Right ventricle myocardium superior (tissue), 1 donor: ENCODE measurements around the gene CLCNKA. TPM values are rescaled to one million over a fixed set of nuclear protein-coding genes. Genes with fewer than 3 reads are reported as not detected.
A peak's percentile ranks its signal among the peaks of the same experiment; 100 is the strongest.

ENCODE experiments used
- ATAC-seq: fragments of 200-7000 bp; cut with Tn5 transposase; one replicate; pipeline ENCODE4 v1.9.1; 2020; ENCODE audit warnings: mild to moderate bottlenecking; ENCODE audit not compliant: poor library complexity
- DNase-seq: peaks from one replicate; pipeline ENCODE4 v3.0.0-alpha.2; 2020
- intact Hi-C: fragments of 100-400 bp; cut with DNase I; formaldehyde crosslinking; loops from one replicate; pipeline ENCODE4 v1.11.2; 2022
- total RNA-seq: library from RNA; stranded (reverse); fragmentation: NEBNext Ultra II Directional; extraction: Animal tissue kit (Norgen Biotek cat#: 25700); gene quantifications from one replicate; pipeline ENCODE4 v1.2.1, GENCODE V29; 2021
- donor health status: DM: no; HTN: yes; CAD: no; lungs with severe emphysema.

CLCNKA gene
- total RNA-seq, 1 donor from 2014 or later, result 0.35 TPM

DNA sequence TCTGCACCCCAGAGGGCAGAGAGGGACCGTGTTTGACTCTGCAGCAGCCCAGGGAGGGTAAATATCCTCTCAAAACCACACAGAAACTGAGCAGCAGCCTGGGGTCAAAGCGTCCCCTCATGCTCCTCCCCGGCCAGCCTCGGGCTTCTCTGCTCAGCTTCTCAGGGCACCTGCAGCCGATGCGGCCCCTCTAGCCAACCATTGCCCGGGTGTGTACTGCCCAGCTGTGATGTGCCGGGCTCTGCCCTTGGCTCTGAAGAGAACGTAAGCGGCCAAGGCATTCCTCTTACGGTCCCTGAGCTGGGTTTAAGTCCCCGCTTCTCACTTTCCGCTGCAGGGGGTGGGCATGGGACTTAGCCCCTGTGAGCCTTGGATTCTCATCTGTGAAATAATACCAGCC lies 46.1 kb downstream of the CLCNKA start:
- DNase-seq (no peak), ATAC-seq (peak; percentile 2)
- intact Hi-C loops, result no loop called here

DNA sequence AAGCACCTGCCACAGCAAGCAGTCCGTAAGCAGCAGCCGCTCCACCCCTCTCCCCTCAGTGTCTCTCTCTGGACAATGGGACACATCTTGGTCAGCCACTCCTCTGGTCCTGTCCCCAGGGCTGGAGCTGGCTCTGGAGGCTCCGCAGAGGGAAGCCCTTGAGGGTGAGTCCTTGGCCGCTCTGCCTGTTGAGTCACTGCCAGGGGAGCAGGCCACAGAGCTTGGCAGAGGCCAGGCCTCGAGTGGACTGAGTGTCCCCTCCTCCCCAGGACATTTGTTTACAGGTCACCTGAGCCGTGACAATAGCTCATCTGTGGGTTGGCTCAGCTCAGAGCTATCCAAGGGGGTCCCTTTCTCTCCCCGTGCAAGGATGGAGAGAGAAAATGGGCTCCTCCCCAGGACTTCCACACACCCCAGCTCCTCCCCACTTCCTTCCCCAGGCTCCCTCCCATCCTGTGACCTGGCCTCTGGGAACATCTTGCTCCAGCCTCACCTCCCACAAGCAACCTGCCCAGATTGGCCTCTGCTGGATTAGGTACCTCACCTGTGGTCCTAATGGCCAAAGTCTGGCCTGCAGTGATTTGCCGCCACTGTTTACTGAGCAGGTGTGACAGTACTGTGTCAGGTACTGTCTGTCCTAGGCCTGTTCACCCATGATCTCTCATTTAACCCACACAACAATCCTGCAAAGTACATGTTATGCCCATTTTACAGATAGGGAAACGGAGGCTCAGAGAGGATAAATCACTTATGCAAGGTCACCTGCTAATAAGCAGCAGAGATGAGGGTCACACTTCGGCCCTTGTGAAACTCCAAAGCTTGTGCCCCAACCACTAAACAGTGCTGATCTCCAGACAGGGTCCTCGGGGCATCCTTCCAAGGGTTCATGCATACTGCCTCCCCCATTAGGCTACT lies 46.8 kb downstream of the CLCNKA start:
- ATAC-seq, result peak; percentile 81
- DNase-seq, result peak; percentile 78
- intact Hi-C loops, result no loop called here

DNA sequence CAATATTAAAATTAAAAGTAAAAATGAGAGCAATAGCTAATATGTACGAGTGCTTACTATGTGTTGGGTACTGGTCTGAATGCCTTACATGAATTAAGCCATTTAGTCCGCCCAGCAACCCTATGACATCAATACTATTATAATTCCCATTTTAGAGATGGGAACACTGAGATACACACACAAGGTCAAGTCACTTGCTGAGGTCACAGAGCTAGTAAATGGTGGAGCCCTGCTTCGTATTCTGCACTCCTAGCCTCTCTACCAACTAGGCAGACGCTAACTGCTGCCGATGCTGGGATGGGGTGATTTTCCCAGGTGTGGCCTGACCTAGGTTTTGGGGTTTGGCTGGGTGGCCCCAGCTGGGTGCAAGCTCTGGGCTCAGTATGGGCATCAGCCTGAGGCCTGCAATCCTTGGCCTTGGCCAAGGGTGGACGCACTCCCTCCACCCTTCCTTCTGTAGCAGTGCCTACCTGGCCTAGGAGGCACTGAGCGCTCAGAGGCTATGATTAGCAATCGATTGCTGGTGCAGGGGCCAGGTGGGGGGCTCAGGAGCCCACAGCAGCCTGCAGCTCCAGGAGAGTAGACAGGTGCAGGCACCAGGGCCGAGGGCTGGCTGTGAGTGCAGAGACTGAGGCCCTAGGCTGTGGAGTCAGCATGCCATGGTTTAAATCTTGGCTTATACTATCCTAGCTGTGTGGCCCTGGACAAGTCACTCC lies 49.0 kb downstream of the CLCNKA start:
- intact Hi-C loops, result loop anchor here (5.0 kb wide), 1 partner anchor 292 kb away; no protein-coding TSS in a partner anchor
- no peak for DNase-seq
- ATAC-seq, result no peak

DNA sequence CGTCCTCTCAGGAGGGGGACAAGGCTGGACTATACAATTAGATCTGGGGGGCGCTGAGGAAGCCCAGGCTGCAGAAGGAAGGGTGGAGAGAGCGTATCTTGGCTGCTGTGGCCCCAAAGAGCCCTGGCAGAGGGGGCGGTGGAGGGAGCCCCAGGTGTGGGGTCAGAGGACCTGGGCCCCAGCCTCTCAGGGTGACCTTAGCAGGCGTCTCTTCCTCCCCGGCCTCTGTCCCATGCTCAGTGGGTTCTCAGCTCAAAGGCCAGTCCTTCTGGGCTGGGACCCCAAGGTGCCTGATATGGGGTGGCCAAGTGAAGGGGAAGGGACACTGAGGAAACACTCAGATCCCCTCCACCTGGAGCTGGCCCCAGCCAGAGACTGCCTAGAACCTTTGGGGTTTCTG lies 49.8 kb downstream of the CLCNKA start:
- no peak for ATAC-seq
- intact Hi-C loops, result loop anchor here (5.0 kb wide), 1 partner anchor 291 kb away; no protein-coding TSS in a partner anchor
- no peak for DNase-seq

DNA sequence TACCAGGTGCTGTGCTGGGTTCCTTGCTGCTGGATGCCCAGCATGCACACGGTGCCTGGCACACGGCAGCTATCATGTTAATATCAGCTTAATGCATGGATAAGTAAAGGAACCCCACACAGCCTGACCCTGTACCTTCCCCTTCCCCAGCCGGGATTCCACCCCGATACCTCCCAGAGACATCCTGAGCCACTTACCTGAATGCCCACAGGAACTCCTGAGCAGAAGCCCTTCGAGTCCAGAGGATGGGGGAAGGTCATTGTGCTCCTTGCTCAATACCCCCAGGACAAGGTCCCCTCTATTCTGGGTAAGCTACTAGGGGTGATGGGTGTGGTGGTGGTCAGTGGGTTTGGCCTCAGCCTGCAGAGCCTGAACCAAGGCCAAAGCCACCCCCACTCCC lies 50.3 kb downstream of the CLCNKA start:
- DNase-seq (no peak), ATAC-seq (no peak)
- intact Hi-C loops, result loop anchor here (5.0 kb wide), 1 partner anchor 290 kb away; no protein-coding TSS in a partner anchor

DNA sequence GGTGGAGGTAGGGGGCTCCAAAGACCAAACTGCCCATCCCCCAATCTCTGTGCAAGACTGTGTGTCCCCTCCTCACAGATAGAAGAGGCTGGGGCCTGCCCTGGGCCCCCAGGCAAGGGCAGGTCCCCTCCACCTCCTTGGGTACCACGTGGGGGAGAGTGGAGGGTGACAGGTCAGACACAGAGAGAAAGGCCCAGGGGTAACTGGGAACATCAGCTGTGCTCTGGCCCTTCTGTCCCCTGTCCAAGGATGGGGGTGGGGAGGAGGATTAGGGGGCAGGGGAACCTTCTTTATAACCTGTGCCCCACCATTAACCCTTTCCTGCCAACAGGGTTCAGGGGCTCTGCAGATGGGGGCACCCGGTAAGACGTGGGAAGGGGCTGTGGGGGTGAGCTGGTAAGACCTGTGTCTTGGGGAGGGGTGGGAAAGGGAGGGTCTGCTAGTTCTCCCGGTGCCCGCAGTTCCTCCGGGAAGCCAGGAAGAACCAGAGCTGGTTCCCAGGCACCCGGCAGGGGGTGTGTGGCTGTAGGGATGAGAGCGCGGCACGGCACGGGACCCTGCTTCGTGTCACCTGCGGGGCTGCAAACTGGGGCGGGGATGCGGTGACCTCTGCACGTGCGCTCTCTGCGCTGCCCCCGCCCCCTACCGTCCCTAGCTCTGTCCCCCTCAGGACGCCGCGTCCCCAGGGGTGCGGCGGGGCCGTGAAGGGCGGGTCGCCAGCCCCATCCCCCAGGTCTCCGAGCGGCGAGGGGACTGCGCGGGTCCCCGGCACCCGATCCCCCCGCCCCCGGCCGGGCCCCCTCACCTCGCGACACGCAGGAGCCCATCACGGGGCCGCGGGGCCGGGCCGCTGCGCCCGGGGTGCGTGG lies 51.0 kb downstream of the CLCNKA start:
- ATAC-seq (no peak), DNase-seq (no peak)
- intact Hi-C loops, result loop anchor here (5.0 kb wide), 1 partner anchor 289 kb away; no protein-coding TSS in a partner anchor

DNA sequence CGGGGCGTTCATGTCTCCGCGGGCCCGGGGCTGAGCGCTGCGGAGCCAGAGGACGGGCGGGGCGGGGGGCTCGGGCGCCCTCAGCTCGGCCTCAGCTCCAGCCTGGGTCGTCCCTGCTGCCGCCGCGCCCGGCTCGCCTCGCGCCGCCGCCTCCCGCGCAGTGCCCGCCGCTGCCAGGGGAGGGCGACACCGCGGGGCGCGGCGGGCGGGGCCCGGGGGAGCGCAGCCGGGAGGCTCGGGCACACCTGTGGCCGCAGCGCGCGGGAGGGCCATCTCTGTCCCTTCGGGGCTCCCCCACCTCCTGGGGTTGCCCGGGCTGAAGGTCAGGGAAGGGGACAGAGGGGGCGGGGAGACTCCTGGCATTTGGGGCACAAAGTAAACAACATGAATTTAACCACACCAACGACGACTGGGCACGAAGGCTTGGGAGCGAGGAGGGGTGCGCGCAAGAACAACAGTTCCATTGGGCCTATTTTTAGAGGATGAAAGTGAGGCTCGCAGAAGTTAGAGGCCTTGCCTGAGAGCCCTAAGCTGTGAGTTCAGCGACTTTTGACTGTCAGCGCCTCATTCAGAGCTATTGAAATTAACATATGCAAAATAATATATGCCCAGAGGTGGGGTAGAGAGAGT lies 51.8 kb downstream of the CLCNKA start, which contains the start of gene FAM131C:
Gene FAM131C, minus strand, starts transcription at position 162 of the 630 bp plus-strand sequence. CDS start 209 bp downstream, outside the sequence.
- intact Hi-C loops, result loop anchor here (5.0 kb wide), 1 partner anchor 289 kb away; no protein-coding TSS in a partner anchor
- DNase-seq, result no peak
- peak; percentile 28 for ATAC-seq

DNA sequence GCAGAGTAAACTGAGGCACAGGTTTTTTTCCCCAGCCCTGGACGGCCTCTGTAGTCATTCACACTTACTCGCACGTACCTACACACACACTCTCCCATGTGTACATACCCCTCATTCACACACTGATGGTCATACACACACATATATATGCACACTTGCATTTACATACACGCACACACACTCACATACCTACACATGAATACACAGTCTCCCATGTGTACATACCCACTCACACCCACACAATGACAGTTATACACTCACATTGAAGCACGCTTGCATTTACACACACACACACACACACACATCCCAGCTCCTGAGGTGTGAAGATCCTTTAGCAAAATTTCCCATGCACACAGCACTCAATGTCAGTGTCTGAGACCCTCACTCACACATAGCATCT lies 52.4 kb downstream of the CLCNKA start:
- no peak for DNase-seq
- ATAC-seq, result no peak
- intact Hi-C loops, result loop anchor here (5.0 kb wide), 1 partner anchor 288 kb away; no protein-coding TSS in a partner anchor

DNA sequence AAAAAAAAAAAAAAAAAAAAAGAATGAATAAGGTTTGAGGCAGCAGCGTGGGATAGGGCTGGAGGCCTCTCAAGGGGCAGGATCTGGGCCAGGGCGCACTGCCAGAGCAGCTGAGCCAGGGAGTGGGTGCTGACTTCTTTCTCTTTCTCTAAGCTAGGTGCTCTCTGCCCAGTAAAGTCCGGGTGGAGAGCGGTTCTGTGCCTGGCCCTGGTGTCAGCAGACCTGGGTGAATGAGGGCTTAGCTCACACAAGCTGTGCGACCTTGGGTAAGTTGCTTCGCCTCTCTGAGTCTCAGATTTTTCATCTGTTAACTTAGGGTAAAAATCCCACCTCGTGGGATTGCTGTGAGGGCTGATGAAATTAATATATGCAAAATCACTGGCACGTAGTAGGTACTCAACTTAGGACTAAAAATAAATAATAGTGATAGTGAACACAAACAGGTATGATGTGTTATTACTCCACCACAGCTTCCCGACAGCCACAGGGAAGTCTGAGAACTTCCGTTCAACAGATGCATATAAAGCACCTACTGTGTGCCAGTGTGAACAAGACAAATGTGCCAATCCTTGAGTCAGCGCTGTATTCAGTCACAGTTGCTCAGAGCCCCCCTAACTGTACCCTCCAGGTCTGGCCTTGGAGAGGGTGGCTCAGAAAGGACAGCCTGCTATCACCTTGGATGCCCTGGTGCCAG lies 53.6 kb downstream of the CLCNKA start:
- intact Hi-C loops, result no loop called here
- DNase-seq (peak; percentile 66), ATAC-seq (peak; percentile 47)

DNA sequence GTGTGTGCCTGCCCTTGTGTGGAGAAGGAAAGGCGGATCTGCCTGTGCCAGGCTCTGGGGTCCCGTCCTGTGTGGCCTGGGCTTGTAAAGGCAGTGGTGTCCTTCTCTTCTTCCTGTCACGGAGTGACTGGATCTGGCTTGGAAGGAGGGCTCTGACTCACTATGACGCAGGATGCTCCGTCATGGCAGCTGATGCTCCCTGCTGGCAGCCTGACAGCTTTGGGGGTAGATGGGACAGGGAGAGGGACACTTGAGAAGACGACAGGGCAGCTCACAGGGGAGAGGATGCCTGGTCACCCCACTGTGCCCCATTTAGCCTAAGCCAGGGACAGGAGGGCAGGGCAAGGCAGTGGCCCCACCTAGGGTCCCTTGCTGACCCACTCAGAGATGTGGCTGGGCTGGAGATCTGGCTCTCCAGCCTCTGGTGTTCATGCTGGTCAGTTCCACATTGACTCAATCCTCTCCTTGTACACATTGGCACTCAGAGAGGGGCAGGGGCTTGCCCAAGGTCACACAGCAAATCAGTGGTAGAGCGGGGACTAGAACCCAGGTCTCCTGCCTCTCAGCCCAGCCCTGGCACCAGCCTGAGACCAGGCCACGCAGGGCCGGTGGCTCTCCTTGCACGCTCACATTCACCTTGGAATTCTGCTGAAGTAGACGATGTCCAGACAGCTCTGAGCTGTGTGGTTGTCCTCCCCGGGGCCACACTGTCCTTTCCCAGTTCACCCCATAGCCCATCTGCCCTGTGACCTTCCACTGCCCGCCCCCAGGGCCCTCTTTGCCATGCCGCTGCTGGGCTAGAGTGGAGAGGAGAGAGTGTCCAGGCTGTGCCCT lies 54.4 kb downstream of the CLCNKA start:
- ATAC-seq, result no peak
- intact Hi-C loops, result no loop called here
- DNase-seq, result no peak

DNA sequence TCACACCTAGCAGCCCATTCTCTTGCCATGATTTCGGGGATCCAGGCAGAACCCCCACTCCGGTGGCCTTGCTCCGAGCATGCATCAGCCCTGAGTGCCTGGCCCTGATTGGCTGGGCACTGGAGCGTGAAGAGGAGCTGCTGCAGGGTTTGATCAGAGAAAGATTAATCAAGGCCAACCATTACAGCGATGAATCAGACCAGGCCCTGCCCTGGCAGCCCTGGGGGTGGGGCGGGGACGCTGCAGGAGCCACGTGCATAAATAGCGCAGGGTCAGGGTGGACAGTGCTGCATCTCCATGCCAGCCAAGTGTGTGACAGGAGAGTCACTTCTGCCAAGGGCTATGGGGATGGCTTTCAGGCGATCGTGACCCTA lies 55.0 kb downstream of the CLCNKA start:
- DNase-seq (no peak), ATAC-seq (peak; percentile 37)
- intact Hi-C loops, result no loop called here

DNA sequence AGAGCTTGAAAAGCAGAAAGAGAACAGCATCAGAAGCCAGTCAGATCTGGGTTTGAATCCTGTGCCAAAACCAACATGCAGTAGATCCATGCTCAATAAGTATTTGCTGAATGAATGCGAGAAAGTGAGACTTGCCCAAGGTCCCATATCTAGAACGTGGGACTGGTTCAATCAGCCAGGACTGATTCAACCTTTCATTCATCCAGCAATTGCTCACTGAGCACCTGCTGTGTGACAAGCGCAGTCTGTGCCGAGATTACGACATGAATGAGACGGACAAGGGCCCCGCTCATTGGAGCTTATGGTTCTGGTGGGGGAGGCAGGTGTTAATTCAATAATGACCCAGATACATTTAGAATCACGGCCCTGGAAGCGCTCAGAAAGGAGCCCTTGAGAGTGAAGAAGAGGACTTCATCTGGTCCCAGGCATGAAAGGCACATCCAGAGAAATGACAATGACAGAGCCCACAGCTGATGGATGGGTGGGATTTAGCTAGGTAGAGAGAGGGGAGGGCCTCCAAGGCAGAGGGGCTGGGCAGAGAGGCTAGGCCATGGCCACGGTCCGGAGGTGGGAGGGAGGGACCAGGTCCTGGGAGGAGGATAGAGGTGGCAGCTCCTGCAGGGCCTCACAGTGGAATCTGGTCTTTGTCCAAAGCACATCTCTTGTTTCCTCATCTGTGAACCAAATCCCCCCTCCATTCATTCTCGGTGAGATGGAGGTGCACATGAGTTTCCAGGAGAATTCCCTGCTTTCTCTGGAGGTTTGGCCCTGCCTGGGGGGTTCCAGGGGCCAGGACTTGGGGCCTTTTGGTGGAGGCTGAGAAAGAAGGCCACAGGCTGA lies 55.8 kb downstream of the CLCNKA start:
- DNase-seq (no peak), ATAC-seq (no peak)
- intact Hi-C loops, result no loop called here

DNA sequence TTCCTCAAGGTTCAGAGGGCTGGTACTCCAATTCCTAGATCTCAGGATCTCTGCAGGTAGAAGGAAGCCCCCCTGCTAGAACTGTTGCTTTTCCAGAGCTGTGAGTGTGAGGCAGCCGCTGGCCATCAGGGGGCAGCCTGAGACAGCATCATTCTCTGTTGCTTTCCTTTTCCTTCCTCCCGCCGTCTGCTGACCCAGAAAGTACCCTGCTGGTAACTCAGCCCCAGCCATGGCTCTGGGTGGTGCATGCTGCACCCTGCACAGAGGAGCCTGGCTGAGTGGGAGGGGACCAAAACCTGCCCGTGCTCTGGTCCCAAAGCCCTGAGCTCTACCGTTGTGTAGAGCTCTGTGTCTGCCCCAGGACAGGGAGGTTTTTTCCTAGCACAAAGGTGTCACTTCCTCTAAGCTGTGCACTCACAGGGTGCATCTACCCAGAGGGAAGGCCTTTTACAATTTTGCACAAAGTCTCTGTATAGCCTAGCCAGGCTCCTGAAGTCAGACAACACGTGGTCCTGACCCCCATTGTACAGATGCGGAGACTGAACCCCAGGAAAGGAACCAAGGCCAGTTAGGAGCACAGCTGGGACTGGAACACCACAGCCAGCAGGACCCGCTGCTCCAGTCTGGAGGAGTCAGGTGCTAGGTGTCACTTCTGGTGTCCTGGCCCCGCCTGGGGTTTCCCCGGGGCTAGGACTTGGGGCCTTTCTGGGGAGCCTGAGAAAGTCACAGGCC lies 57.3 kb downstream of the CLCNKA start:
- ATAC-seq, result peak; percentile 73
- peak; percentile 84 for DNase-seq
- intact Hi-C loops, result loop anchor here (1.0 kb wide), 1 partner anchor 108 kb away; no protein-coding TSS in a partner anchor

DNA sequence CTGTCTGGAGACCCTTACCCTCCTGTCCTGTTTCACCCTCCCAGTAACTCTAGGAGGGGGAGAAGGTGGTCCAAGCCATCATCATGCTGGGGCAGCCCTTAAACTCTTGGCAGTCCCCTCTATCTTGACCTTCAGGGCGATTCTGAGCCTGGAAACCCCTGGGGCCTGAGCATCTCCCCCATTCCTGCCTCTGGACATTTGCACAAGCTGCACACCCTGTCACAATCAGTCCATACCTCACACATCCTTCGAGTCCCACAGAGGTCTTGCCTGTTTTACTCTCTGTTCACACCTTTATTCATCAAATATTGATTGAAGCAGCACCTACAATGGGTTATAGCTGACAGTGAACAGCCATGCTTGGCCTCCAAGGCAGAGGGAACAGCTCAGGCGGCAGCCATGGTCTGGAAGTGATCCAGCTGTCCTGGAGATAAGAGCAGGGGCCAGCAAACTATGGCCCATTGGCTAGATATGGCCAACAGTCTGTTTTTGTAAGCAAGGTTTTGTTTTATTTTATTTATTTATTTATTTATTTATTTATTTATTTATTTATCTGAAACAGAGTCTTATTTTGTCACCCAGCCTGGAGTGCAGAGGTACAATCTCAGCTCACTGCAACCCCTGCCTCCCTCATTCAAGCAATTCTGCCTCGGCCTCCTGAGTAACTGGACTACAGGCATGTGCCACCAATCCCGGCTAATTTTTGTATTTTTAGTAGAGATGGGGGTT lies 58.8 kb downstream of the CLCNKA start:
- intact Hi-C loops, result loop anchor here (2.0 to 5.0 kb wide), 3 partner anchors 74 to 277 kb away; no protein-coding TSS in a partner anchor
- no peak for ATAC-seq
- DNase-seq, result no peak
